ENCODE results near the gene ALDH3B1. TPM values are rescaled to one million over a fixed set of nuclear protein-coding genes. Genes with fewer than 3 reads are reported as not detected.

The ALDH3B1 gene
- total and polyA plus RNA-seq, 2 of the 4 experiments (the other 2 are of a cell fraction): 11.8 to 22.8 TPM

GRCh38 chr11:68053117-68053516 lies 43.0 kb downstream of the ALDH3B1 start:
- Histone ChIP-seq H3K56ac (ENCODE audit: extremely low read depth, insufficient read depth, low read length) (no peak overlapping the region), H4K5ac (ENCODE audit: low read depth, low read length) (no peak overlapping the region), H3K23ac (ENCODE audit: low read depth, low read length) (no peak overlapping the region), H3K27ac (ENCODE audit: insufficient read depth, low read length) (no peak overlapping the region), H3K27me3 (ENCODE audit: control insufficient read depth, insufficient read depth, low read length) (no peaks in the 10 kb centered on the region), H2BK5ac (ENCODE audit: low read depth, low read length, poor library complexity, severe bottlenecking) (no peak overlapping the region), H3K9ac (ENCODE audit: low read depth, low read length) (no peak overlapping the region), H3K9me3 (ENCODE audit: control insufficient read depth, insufficient read depth, low read length) (no peaks in the 10 kb centered on the region), H4K8ac (ENCODE audit: low read depth in 2 of 2, low read length in 2 of 2) (no peak overlapping the region), H3K14ac (replicated peaks; ENCODE audit: low read depth, low read length) (no peak overlapping the region), H3K9me1 (ENCODE audit: insufficient read depth, low read length) (peaks cover 4% of the 10 kb centered on the region; the same call in 1 of the 2 replicates), H2AK9ac (replicated peaks; ENCODE audit: low read depth, low read length, poor library complexity) (peak overlapping the region; percentile 13), H2AK5ac (ENCODE audit: low read depth, low read length) (no peak overlapping the region), H3K36me3 (ENCODE audit: control insufficient read depth, insufficient read depth, low read length) (peaks cover 45% of the 10 kb centered on the region), H4K20me1 (ENCODE audit: insufficient read depth, low read length) (no peaks in the 10 kb centered on the region; the same call in 1 of the 2 replicates), H3K18ac (ENCODE audit: low read depth, low read length) (no peak overlapping the region), H3K4me2 (ENCODE audit: low read depth, low read length) (no peak overlapping the region), H2BK20ac (ENCODE audit: low read depth, low read length) (no peak overlapping the region), H2AFZ (replicated peaks; ENCODE audit: low read length, poor library complexity) (no peak overlapping the region), H4K91ac (ENCODE audit: insufficient read depth, low read depth, low read length) (no peak overlapping the region), H2BK120ac (ENCODE audit: low read depth, low read length) (no peak overlapping the region), H3K79me1 (ENCODE audit: low read depth in 1 of 2, low read length in 2 of 2) (no peaks in the 10 kb centered on the region; a peak in 2 of 4 replicates), H3K4ac (ENCODE audit: low read depth, low read length) (no peak overlapping the region), H2BK15ac (ENCODE audit: low read depth, low read length) (no peak overlapping the region), H3K4me3 (ENCODE audit: insufficient read depth, low read depth, low read length) (no peak overlapping the region), H3K4me1 (ENCODE audit: control insufficient read depth, insufficient read depth, low read length) (no peaks in the 10 kb centered on the region)
- in situ Hi-C loops (cut with MboI; ENCODE audit: low sequenced_read_pairs) (no loop called here), dilution Hi-C loops (cut with HindIII; ENCODE audit: low sequenced_read_pairs, unreplicated experiment) (no loop called here), intact Hi-C loops (cut with micrococcal nuclease) (no loop called here)
- no peak for ATAC-seq (ENCODE audit: low read depth)
- WGBS, 2 experiments (ENCODE audit: extremely low coverage in 2 of 2, insufficient read length in 1 of 2): 57% methylated on average over 6 of the region's 9 CpGs; no CpG with 5 or more reads in 1 of the 2 experiments
- BruUV-seq (replicated peaks): no TSS peak
- DNase-seq: no peak
- no peak for TF ChIP-seq RAD21 (IDR thresholded peaks at IDR 0.05; ENCODE audit: low read length)
- ChIA-PET POLR2A (ENCODE audit: unreplicated experiment) (no interaction called here), CTCF (interaction anchor here (1.4 kb wide), 1 partner anchor 11 kb away, joined by 3 read pairs; no protein-coding TSS in a partner anchor)

Data from IMR-90 (cell line).